NT2/D1 (cell line): Measurements from ENCODE around the gene UNC45B.
"Not testable (repeated sequence)": the region's sequence is repeated elsewhere in the genome, so short reads cannot be mapped to it uniquely, and the experiment has no call there.

Experiments used
- DNase-seq: peaks from one replicate; pipeline ENCODE4 v3.0.0-alpha.2; 2011; ENCODE audit warnings: low read depth, low spot score
- H3K27me3 ChIP-seq: 2 replicates; pipeline ENCODE4 v1.6.0; 2011; ENCODE audit warnings: mild to moderate bottlenecking; ENCODE audit not compliant: insufficient read length, insufficient read depth
- H3K36me3 ChIP-seq: 2 replicates; pipeline ENCODE4 v1.6.1; 2011; ENCODE audit warnings: mild to moderate bottlenecking, low read length, mixed read lengths; ENCODE audit not compliant: insufficient read depth, insufficient read length
- H3K4me1 ChIP-seq: 2 replicates; pipeline ENCODE4 v1.5.1; 2011; ENCODE audit not compliant: insufficient read depth, insufficient read length
- H3K4me3 ChIP-seq: 2 replicates; pipeline ENCODE4 v1.5.1; 2011; ENCODE audit warnings: low read depth; ENCODE audit not compliant: insufficient read length
- H3K9ac ChIP-seq: 2 replicates; pipeline ENCODE4 v1.6.0; 2011; ENCODE audit warnings: low read depth; ENCODE audit not compliant: insufficient read length
- H3K9me3 ChIP-seq: 2 replicates; pipeline ENCODE4 v1.5.1; 2011; ENCODE audit warnings: mild to moderate bottlenecking, low read length; ENCODE audit not compliant: insufficient read depth
- SUZ12 ChIP-seq: IDR thresholded peaks from 2 replicates; pipeline ENCODE4 v1.6.1; 2011; ENCODE audit not compliant: insufficient read length, insufficient read depth; ENCODE audit errors: extremely low read depth
- YY1 ChIP-seq: IDR thresholded peaks from 2 replicates; pipeline ENCODE4 v1.6.1; 2011; ENCODE audit not compliant: insufficient read length, insufficient read depth
- ZNF274 ChIP-seq: IDR thresholded peaks from 2 replicates; pipeline ENCODE4 v1.6.1; 2011; ENCODE audit warnings: mild to moderate bottlenecking, low read depth, low read length

UNC45B gene, protein sequence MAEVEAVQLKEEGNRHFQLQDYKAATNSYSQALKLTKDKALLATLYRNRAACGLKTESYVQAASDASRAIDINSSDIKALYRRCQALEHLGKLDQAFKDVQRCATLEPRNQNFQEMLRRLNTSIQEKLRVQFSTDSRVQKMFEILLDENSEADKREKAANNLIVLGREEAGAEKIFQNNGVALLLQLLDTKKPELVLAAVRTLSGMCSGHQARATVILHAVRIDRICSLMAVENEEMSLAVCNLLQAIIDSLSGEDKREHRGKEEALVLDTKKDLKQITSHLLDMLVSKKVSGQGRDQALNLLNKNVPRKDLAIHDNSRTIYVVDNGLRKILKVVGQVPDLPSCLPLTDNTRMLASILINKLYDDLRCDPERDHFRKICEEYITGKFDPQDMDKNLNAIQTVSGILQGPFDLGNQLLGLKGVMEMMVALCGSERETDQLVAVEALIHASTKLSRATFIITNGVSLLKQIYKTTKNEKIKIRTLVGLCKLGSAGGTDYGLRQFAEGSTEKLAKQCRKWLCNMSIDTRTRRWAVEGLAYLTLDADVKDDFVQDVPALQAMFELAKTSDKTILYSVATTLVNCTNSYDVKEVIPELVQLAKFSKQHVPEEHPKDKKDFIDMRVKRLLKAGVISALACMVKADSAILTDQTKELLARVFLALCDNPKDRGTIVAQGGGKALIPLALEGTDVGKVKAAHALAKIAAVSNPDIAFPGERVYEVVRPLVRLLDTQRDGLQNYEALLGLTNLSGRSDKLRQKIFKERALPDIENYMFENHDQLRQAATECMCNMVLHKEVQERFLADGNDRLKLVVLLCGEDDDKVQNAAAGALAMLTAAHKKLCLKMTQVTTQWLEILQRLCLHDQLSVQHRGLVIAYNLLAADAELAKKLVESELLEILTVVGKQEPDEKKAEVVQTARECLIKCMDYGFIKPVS

DNA sequence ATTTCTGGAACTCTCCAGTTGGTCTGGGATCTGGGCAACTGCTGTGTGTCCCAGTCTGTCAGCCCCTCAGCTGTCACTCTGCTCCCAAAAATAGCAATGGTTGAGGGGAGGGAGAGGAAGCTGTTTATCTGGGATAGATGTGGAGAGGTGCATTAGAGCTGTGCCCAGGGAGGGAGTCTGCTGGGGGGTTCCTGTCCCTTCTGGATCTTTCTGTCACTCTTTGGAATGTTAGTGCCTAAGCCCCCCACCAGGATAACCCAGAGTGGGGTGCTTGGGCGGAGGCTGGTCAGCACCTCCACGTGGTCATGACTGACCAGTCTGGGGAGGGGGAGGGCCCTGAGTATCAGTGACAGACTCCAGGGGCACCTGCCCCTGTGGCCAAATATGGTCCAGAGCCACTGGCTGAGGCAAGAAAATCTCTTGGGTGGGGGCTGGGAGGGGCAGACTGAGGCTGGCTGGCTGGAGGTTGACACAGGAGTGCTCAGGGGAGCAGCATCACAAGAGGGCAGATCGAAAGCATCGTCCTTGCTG lies at the start of gene UNC45B:
Gene UNC45B (plus strand): TSS at position 443 of the 531 bp plus-strand sequence. CDS start 447 bp downstream, outside the sequence.
- no peak within 1 kb of the TSS for H3K9ac ChIP-seq
- no peaks in the 10 kb centered on the region for H3K36me3 ChIP-seq
- H3K9me3 ChIP-seq, result no peaks in the 10 kb centered on the region
- TF ChIP-seq ZNF274, result no peak
- no peak for TF ChIP-seq YY1
- TF ChIP-seq SUZ12, result no peak
- H3K27me3 ChIP-seq, result no peaks in the 10 kb centered on the region
- peaks cover 3% of the 10 kb centered on the region for H3K4me1 ChIP-seq
- DNase-seq, result no peak
- no peak within 1 kb of the TSS for H3K4me3 ChIP-seq

DNA sequence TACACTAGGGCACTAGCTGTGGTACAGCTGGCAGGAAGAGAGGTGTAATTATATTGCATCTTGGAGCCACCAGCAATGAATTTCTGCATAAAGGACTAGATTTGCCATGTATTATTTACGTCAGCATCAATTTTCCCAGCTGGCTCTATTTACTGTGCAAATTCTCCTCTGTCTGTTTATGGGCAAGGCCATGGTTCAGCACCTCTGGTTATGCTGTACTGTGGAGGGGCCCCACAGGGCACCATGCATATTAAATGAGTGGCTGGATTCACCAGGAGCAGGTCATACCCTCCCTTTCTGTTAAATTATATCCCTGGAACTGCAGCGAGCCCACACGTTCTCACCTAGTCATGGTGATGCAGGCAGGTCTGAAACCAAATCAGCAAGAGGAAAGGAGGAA lies 47.7 kb upstream of the UNC45B start:
- no peaks in the 10 kb centered on the region for H3K27me3 ChIP-seq
- no peaks in the 10 kb centered on the region for H3K9me3 ChIP-seq
- no peaks in the 10 kb centered on the region for H3K4me1 ChIP-seq
- peaks cover 36% of the 10 kb centered on the region for H3K36me3 ChIP-seq
- H3K9ac ChIP-seq, result no peak overlapping the region
- no peak for DNase-seq
- TF ChIP-seq YY1 (no peak), SUZ12 (no peak), ZNF274 (no peak)
- H3K4me3 ChIP-seq, result no peak overlapping the region

DNA sequence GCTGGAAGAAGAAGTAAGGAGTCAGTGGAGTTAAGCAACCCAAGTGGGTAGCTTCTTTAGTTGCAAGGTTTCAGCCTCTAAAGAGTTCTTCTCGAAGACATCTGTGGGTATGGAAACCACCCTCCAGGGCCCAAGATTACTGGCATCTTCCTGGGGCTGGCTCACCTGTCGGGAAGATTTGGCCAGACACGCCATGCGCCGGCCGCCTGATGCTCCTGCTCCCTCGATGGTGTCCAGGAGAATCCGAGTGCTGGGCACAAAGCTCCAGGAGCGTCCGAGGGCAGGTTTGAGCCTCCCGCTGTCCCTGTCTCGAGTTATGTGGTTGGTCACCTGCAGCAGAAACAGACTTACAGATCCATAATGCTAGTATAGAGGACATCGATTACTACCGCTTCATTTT lies 46.6 kb upstream of the UNC45B start:
- no peaks in the 10 kb centered on the region for H3K9me3 ChIP-seq
- H3K27me3 ChIP-seq, result no peaks in the 10 kb centered on the region
- H3K4me3 ChIP-seq, result no peak overlapping the region
- DNase-seq, result no peak
- no peaks in the 10 kb centered on the region for H3K4me1 ChIP-seq
- TF ChIP-seq SUZ12, result no peak
- TF ChIP-seq YY1, result no peak
- TF ChIP-seq ZNF274, result no peak
- peaks cover 46% of the 10 kb centered on the region for H3K36me3 ChIP-seq
- no peak overlapping the region for H3K9ac ChIP-seq

DNA sequence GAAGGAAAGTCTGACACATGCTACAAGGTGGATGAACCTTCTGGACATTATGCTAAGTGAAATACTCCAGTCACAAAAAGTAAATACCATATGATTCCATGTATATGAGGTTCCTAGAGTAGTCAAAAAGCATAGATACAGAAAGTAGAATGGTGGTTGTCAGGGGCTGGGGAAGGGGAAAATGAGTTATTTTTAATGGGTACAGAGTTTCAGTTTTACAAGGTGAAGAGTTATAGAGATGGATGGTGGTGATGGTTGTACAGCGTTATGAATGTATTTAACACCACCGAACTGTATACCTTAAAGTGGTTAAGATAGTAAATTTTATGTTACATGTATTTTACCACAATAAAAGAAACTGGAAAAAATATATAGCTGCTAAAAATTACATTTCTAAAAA lies 45.9 kb upstream of the UNC45B start:
- H3K4me1 ChIP-seq, result no peaks in the 10 kb centered on the region
- no peak for TF ChIP-seq SUZ12
- TF ChIP-seq ZNF274, result no peak
- TF ChIP-seq YY1, result no peak
- H3K36me3 ChIP-seq, result peaks cover 48% of the 10 kb centered on the region
- no peak overlapping the region for H3K4me3 ChIP-seq
- H3K9ac ChIP-seq, result no peak overlapping the region
- H3K9me3 ChIP-seq, result no peaks in the 10 kb centered on the region
- no peaks in the 10 kb centered on the region for H3K27me3 ChIP-seq
- DNase-seq, result no peak

DNA sequence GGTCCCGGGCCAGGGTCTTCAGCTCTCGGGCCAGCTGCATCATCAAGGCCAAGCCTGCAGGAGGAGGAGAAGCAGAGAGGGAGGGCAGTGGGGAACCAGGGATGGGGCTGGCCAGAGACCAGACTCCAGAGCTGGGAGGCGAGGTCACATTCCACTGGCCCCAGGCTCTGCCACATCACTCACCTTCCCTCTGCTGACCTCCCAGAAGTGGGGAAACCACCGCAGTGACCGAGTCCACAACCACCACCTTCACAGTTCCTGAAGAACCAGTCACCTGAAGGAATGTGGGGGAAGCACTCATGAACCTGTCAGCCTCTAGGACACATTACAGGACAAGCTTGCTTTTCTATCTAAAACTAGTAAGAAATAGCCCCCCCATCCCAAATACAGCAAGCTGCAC lies 44.3 kb upstream of the UNC45B start:
- Histone ChIP-seq H3K27me3 (no peaks in the 10 kb centered on the region), H3K9me3 (no peaks in the 10 kb centered on the region), H3K9ac (no peak overlapping the region), H3K4me1 (no peaks in the 10 kb centered on the region), H3K4me3 (no peak overlapping the region), H3K36me3 (peaks cover 51% of the 10 kb centered on the region)
- TF ChIP-seq SUZ12 (no peak), YY1 (no peak), ZNF274 (no peak)
- DNase-seq, result no peak

DNA sequence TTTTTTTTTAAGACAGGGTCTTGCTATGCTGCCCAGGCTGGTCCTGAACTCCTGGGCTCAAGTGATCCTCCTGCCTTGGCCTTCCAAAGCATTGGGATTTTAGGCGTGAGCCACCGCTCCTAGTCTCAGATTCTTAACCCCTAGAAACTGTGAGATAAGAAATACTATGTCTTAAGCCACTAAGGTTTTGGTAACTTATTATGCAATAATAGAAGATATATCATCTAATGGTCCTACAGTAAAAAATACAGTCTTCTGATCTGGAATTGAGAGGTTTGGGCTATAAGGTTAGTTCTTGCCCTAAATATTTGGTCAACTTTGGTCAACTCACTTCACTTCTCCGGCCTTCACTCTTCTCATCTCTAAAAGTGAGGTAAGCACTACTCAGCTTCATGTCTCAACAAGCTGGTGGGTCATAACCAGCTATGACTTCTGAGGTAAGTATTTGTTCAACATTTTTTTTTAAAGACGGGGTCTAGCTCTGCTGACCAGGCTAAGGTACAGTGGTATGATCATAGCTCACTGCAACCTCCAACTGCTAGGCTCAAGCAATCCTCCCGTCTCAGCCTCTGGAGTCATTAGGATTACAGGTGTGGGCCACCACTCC lies 42.7 kb upstream of the UNC45B start:
- H3K36me3 ChIP-seq, result peaks cover 48% of the 10 kb centered on the region
- H3K9me3 ChIP-seq, result no peaks in the 10 kb centered on the region
- no peak for DNase-seq
- H3K9ac ChIP-seq, result no peak overlapping the region
- no peaks in the 10 kb centered on the region for H3K27me3 ChIP-seq
- H3K4me3 ChIP-seq, result no peak overlapping the region
- TF ChIP-seq YY1 (no peak), ZNF274 (no peak), SUZ12 (no peak)
- H3K4me1 ChIP-seq, result no peaks in the 10 kb centered on the region

DNA sequence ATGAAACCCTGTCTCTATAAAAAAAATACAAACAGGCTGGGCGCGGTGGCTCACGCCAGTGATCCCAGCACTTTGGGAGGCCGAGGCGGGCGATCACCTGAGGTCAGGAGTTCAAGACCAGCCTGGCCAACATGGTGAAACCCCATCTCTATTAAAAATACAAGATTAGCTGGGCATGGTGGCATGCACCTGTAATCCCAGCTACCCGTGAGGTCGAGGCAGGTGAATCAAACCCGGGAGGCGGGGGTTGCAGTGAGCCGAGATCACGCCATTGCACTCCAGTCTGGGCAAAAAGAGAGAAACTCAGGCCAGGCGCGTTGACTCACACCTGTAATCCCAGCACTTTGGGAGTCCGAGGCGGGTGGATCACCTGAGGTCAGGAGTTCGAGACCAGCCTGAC lies 36.8 kb upstream of the UNC45B start:
- not testable (repeated sequence) for H3K4me1 ChIP-seq, H3K27me3 ChIP-seq, H3K9me3 ChIP-seq, H3K9ac ChIP-seq, DNase-seq, H3K4me3 ChIP-seq
- peaks cover 24% of the 10 kb centered on the region for H3K36me3 ChIP-seq
